ENCODE data around the gene LRP2BP.
A peak's percentile ranks its signal among the peaks of the same experiment; 100 is the strongest.

Gene LRP2BP

DNA sequence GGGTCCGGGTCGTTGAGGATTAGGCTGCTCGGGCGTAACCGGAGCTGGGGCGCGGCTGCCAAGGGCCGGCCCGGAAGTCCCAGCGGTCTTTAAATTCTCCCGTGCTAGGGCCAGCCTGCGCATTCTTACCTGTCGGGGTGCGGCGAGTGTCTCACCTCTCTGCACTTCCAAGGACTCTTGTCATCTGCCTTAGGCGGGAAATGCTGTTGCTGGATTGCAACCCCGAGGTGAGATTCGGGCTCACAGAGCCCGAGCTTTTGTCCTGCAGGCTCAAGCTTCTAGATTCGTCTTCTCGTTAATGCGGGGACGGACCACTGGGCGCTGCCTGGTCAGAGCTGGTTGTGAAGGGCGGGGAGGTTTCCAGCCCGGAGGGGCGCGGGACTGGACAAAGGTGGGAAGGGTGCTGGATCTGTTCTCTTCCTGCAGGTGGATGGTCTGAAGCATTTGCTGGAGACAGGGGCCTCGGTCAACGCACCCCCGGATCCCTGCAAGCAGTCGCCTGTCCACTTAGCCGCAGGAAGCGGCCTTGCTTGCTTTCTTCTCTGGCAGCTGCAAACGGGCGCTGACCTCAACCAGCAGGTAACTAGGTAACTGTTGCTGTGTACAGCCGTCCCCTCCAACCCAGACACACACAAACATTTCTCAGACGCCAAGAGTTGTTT lies 1.1 kb upstream of the LRP2BP start, which contains the start of gene ANKRD37:
Gene ANKRD37 (plus strand): TSS at position 118 of the 662 bp plus-strand sequence. CDS start 83 bp downstream, at position 201.
- no peak for DNase-seq (ENCODE audit: low spot score)
- in situ Hi-C loops (cut with MboI; ENCODE audit: low sequenced_read_pairs, unreplicated experiment), result no loop called here
- TF ChIP-seq, protein P1, sequence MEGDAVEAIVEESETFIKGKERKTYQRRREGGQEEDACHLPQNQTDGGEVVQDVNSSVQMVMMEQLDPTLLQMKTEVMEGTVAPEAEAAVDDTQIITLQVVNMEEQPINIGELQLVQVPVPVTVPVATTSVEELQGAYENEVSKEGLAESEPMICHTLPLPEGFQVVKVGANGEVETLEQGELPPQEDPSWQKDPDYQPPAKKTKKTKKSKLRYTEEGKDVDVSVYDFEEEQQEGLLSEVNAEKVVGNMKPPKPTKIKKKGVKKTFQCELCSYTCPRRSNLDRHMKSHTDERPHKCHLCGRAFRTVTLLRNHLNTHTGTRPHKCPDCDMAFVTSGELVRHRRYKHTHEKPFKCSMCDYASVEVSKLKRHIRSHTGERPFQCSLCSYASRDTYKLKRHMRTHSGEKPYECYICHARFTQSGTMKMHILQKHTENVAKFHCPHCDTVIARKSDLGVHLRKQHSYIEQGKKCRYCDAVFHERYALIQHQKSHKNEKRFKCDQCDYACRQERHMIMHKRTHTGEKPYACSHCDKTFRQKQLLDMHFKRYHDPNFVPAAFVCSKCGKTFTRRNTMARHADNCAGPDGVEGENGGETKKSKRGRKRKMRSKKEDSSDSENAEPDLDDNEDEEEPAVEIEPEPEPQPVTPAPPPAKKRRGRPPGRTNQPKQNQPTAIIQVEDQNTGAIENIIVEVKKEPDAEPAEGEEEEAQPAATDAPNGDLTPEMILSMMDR (IDR thresholded peaks at IDR 0.05; ENCODE audit: borderline replicate concordance, control extremely low read depth, extremely low read depth, insufficient read depth, missing control alignments), result no peak

DNA sequence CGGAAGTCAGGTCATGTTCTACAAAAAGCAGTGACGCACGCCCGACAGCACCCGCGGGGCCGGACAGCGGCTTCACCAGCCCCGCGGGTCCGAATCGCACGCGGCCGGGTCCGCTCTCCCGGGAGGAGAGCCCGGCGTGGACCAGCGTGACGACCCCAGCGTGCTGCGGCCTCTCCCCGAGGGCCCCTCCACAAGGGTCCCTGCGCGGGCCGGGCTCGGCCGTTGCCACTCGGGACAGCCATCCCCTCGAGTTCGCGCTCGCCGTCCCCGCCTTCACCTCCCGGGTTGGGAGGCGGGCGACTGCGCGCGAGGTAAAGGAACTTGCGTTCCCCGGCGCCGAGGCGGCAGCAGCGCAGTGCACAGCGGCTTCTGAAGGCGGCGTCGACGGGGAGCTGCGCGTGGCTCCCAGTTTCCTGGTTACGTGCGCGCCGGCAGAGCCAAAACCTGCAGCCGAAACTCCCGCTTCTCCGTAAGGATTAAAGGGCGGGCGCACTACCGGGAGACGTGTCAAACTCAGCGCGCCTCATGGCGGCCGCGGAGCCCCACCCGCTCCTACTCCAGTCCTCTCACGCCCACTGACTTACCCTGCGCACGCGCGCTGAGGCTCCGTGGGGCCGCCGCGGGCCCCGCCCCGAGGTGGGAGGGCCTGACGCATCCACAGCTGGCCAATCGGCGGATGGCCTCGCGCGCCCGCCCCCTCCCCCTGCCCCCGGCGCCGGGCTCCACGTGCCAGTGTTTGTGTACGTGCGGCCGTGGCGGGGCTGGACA lies 416 bp upstream of the LRP2BP start:
- TF ChIP-seq, protein P1 (IDR thresholded peaks at IDR 0.05; ENCODE audit: borderline replicate concordance, control extremely low read depth, extremely low read depth, insufficient read depth, missing control alignments), result no peak
- peak; percentile 99 for DNase-seq (ENCODE audit: low spot score)
- in situ Hi-C loops (cut with MboI; ENCODE audit: low sequenced_read_pairs, unreplicated experiment), result no loop called here

DNA sequence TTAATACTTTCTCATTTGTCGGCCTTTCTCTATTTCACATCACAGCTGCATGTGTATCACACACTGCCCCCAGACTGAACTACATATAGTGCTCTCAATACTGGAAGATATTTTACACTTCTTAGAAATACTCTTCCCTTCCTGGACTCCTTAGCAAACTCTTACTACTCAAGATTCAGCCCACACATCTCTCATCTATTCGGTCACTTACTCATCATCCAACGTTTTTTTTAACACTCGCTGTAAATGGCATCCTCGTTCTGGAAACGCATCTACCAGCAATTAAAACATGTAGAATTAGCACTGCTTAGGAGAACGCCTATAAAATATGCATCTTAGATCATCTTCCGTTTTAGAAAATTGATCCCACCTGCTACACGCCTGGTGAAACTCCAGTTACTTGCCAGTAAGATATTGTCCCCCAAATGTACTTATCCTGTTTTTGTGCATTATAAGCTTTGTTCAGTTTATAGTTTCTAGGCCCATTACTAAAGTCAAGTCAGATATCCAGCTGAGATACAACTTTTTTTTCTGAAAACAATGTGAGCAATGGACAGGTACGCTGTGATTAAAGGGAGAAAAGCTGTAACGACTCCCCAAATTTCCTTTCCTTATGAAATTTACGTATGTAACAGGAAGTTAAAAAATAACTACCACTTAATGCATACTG lies 1.0 kb downstream of the LRP2BP start:
- TF ChIP-seq, protein P1 (IDR thresholded peaks at IDR 0.05; ENCODE audit: borderline replicate concordance, control extremely low read depth, extremely low read depth, insufficient read depth, missing control alignments), result no peak
- in situ Hi-C loops (cut with MboI; ENCODE audit: low sequenced_read_pairs, unreplicated experiment), result no loop called here
- no peak for DNase-seq (ENCODE audit: low spot score)

DNA sequence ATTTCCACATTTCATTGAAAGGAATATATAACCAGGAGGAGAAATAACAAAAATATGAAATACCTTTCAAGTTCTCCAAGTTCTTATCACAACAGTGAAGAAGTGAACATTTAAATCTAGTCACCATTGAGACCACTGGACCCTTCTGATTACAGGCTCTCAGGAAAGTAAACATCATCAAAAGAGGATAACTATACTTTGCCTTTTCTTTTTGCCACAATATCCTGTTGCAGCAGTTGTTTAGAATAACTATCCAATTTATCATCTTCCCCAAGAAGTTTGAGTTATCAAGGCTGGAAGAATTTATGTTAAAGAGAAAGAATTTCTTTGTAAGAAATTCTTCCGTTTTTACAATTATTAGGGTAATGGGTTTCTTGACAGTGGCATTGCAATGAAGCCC lies 3.6 kb downstream of the LRP2BP start:
- no peak for DNase-seq (ENCODE audit: low spot score)
- TF ChIP-seq, protein P1 (IDR thresholded peaks at IDR 0.05; ENCODE audit: borderline replicate concordance, control extremely low read depth, extremely low read depth, insufficient read depth, missing control alignments), result no peak
- in situ Hi-C loops (cut with MboI; ENCODE audit: low sequenced_read_pairs, unreplicated experiment), result no loop called here

DNA sequence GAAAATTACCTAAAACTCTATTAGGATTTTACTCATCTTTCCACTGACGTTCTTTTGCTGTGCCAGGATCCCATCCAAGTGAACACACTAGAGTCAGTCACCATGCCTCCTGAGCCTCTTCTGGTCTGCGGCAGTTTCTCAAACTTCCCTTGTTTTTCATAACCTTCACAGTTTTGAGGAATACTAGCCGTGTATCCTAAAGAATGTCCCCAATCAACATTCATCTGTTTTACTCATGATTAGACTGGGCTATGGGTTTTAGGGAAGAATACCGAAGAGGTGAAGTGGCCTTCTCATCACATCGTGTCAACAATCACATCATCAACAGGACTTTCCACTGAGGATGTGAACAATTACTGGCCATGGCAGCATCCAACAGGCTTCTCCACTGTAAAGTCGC lies 4.8 kb downstream of the LRP2BP start:
- DNase-seq (ENCODE audit: low spot score), result no peak
- TF ChIP-seq, protein P1 (IDR thresholded peaks at IDR 0.05; ENCODE audit: borderline replicate concordance, control extremely low read depth, extremely low read depth, insufficient read depth, missing control alignments), result no peak
- in situ Hi-C loops (cut with MboI; ENCODE audit: low sequenced_read_pairs, unreplicated experiment), result no loop called here

DNA sequence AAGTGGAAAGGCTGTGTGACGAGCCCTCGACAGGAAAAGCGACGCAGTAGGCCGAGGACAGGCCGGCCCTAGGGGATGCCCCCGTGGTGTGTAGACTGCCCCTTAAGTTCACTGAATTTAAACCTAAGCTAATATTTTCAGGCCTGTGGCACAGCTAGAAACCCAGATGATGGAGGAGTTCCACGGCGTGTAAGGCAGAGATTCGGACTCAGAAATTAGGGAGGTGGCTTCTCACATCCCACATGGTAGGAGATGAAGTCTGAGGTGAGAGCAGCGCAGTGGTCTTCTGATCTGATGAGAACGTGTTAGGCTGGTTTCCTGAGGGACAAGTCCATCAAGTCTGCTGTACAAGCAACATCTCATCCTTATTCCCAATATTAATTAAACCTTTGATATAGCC lies 7.8 kb downstream of the LRP2BP start:
- TF ChIP-seq, protein P1 (IDR thresholded peaks at IDR 0.05; ENCODE audit: borderline replicate concordance, control extremely low read depth, extremely low read depth, insufficient read depth, missing control alignments), result no peak
- in situ Hi-C loops (cut with MboI; ENCODE audit: low sequenced_read_pairs, unreplicated experiment), result no loop called here
- no peak for DNase-seq (ENCODE audit: low spot score)

Data from GM13976 (cell line).